ENCODE data around the gene NAV2.

The NAV2 gene

DNA sequence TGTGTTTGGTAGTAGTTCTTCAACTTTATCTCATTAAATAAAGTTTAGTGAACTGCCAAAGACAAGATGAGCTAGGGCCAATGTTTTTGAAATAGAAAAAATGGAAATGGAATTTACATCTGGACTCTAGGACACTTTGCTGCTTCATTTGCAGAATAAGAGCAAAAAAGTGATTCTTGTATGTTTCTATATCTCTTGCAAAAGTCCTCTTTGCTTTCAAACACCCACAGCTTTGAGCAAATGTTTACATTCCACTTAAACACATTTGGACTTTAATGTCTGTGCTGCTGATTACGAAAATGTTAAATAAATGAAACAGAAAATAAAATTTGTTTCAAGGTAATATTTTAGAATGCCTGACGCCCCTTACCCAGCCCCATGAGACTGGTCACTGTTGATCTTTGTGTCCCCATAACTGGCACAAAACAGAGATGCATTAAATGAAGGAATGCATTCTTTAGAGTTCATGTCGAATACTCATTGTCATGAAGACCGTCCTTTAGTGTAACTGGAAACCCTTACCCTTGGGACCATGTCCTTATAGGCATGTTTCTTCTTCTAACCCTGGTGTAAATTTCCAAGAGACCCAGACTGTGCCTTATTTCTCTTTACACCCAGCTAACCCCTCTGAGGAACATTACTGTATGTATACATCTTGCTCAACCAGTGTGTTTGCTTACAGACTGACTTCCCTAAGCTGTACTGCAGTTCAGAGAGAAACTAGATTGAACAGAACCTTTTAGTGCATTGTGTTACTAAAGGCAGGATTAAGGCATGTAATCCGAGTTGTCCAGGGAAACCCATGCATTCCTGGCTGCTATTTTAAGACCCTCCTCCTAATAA lies 199.7 kb downstream of the NAV2 start:
- in situ Hi-C loops (cut with MboI; ENCODE audit: low sequenced_read_pairs, unreplicated experiment): no loop called here
- no peak for DNase-seq (ENCODE audit: low spot score)
- TF ChIP-seq CTCF (IDR thresholded peaks at IDR 0.05; ENCODE audit: borderline replicate concordance, control extremely low read depth, extremely low read depth, insufficient read depth, missing control alignments): no peak

- no peak for TF ChIP-seq CTCF (IDR thresholded peaks at IDR 0.05; ENCODE audit: borderline replicate concordance, control extremely low read depth, extremely low read depth, insufficient read depth, missing control alignments)
- no peak for DNase-seq (ENCODE audit: low spot score)
- in situ Hi-C loops (cut with MboI; ENCODE audit: low sequenced_read_pairs, unreplicated experiment): no loop called here
Measured at GRCh38 chr11:19912958-19913892, 200.6 kb downstream of the NAV2 start.

DNA sequence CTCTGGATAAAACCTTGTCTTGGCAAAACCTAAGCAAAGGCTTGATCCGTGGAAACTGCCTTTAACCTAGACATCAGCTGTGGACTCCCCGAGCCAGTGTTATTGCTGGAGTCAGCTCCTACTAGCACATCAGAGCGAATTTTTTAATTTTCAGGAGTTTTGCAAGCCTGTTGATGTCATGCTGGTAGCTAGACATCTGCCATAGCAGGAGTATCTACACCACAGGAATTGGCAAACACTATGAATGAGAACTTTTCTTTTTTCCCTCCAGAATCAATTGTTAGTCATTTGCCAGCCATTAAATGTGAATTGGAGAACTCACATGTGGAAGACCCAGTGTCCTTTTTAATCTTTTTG lies 201.2 kb downstream of the NAV2 start:
- no peak for DNase-seq (ENCODE audit: low spot score)
- TF ChIP-seq CTCF (IDR thresholded peaks at IDR 0.05; ENCODE audit: borderline replicate concordance, control extremely low read depth, extremely low read depth, insufficient read depth, missing control alignments): no peak
- in situ Hi-C loops (cut with MboI; ENCODE audit: low sequenced_read_pairs, unreplicated experiment): no loop called here

DNA sequence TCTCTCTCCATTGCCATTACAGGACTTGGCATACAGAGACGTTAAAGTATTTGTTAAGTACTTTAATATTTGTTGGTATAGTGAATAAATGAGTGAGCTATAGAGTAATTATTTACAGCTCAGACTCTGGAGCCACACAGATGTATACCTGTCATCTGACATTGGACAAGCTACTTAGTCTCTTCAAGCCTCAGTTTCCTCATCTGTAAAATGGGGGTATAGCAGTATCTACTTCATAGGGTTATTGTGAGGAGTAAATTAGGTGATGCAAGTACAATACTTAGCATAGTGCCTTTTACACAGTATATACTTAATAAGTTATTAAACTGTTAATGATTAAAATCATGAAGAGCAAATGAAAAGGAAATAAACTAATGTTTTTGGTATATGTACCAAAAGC lies 203.2 kb downstream of the NAV2 start:
- no peak for TF ChIP-seq CTCF (IDR thresholded peaks at IDR 0.05; ENCODE audit: borderline replicate concordance, control extremely low read depth, extremely low read depth, insufficient read depth, missing control alignments)
- in situ Hi-C loops (cut with MboI; ENCODE audit: low sequenced_read_pairs, unreplicated experiment): no loop called here
- DNase-seq (ENCODE audit: low spot score): no peak

DNA sequence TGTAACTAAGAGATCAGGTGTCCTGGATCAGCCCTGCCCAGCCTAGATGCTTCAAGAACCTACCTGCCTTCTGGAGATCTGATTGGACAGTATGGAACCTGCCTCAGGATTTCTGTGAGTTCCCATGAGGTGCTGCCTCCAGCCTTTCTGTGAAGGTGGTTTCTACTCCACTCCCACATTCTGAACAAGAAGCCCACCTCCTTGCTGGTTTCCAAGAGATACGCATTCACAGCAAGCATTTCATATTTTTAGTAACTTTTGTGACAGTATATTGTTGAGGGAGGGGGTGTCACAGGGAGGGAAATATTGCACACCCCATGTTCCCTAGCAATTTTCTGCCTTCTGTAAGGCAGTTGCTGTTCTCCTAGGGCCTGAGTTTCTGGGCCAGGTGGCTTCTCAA lies 204.4 kb downstream of the NAV2 start:
- no peak for TF ChIP-seq CTCF (IDR thresholded peaks at IDR 0.05; ENCODE audit: borderline replicate concordance, control extremely low read depth, extremely low read depth, insufficient read depth, missing control alignments)
- in situ Hi-C loops (cut with MboI; ENCODE audit: low sequenced_read_pairs, unreplicated experiment): no loop called here
- DNase-seq (ENCODE audit: low spot score): no peak

GRCh38 chr11:19918302-19919049 lies 205.8 kb downstream of the NAV2 start:
- in situ Hi-C loops (cut with MboI; ENCODE audit: low sequenced_read_pairs, unreplicated experiment): no loop called here
- TF ChIP-seq CTCF (IDR thresholded peaks at IDR 0.05; ENCODE audit: borderline replicate concordance, control extremely low read depth, extremely low read depth, insufficient read depth, missing control alignments): no peak
- no peak for DNase-seq (ENCODE audit: low spot score)
